ENCODE data around the gene ALDH16A1.
"Not testable (repeated sequence)": the region's sequence is repeated elsewhere in the genome, so short reads cannot be mapped to it uniquely, and the experiment has no call there.

Gene ALDH16A1

DNA sequence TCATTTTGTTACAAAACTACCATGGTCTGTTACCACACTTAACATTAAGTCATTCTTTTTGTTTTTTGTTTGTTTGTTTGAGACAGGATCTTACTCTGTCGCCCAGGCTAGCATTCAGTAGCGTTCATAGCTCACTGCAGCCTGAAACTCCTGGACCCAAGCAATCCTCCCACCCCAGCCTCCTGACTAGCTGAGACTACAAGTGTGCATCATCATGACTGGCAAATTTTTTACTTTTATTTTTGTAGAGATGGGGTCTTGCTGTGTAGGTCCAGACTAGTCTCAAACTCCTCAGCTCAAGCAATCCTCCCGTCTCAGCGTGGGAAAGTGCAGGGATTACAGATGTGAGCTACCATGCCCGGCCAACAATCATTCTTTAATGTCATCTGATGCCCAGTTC, 3.3 kb downstream of the ALDH16A1 start:
- no peak overlapping the region for H3K4me3 ChIP-seq (ENCODE audit: low read depth, low read length)
- TF ChIP-seq, protein P1, sequence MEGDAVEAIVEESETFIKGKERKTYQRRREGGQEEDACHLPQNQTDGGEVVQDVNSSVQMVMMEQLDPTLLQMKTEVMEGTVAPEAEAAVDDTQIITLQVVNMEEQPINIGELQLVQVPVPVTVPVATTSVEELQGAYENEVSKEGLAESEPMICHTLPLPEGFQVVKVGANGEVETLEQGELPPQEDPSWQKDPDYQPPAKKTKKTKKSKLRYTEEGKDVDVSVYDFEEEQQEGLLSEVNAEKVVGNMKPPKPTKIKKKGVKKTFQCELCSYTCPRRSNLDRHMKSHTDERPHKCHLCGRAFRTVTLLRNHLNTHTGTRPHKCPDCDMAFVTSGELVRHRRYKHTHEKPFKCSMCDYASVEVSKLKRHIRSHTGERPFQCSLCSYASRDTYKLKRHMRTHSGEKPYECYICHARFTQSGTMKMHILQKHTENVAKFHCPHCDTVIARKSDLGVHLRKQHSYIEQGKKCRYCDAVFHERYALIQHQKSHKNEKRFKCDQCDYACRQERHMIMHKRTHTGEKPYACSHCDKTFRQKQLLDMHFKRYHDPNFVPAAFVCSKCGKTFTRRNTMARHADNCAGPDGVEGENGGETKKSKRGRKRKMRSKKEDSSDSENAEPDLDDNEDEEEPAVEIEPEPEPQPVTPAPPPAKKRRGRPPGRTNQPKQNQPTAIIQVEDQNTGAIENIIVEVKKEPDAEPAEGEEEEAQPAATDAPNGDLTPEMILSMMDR (IDR thresholded peaks at IDR 0.05; ENCODE audit: borderline replicate concordance, insufficient read depth, low read depth, low read length): no peak

DNA sequence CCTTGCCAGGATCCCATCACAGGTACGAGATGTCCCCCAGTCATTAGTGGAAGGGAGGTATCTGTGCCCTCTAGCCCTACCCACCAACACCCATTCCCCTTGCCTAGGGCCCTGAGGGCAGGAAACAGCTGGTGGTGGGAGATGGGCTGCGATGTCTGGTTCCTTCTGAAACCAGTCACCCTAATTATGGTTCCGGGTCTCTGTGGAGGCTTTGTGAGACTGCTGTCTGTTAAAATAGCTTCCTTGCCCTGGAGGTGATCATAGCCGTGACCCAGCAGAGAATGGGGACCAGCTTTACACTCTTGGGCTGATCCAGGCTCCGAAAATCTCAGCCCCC, 5.5 kb downstream of the ALDH16A1 start:
- TF ChIP-seq, protein P1 (IDR thresholded peaks at IDR 0.05; ENCODE audit: borderline replicate concordance, insufficient read depth, low read depth, low read length): no peak
- H3K4me3 ChIP-seq (ENCODE audit: low read depth, low read length): no peak overlapping the region

DNA sequence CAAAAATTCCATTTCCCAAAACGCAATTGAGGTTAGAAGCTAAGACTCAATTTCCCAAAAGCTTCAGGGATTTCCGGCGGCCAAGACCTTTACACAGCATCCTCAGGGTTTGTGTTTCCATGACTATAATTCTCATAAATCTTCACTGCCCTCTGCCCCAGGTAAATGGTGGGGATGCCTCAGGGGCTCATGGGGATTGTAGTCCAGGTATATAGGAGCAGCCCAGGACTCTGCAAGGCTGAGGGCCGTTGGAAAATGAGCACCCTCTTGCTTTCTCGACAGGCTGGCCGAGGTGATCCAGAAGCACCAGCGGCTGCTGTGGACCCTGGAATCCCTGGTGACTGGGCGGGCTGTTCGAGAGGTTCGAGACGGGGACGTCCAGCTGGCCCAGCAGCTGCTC, 6.4 kb downstream of the ALDH16A1 start:
- TF ChIP-seq, protein P1 (IDR thresholded peaks at IDR 0.05; ENCODE audit: borderline replicate concordance, insufficient read depth, low read depth, low read length): no peak
- no peak overlapping the region for H3K4me3 ChIP-seq (ENCODE audit: low read depth, low read length)

DNA sequence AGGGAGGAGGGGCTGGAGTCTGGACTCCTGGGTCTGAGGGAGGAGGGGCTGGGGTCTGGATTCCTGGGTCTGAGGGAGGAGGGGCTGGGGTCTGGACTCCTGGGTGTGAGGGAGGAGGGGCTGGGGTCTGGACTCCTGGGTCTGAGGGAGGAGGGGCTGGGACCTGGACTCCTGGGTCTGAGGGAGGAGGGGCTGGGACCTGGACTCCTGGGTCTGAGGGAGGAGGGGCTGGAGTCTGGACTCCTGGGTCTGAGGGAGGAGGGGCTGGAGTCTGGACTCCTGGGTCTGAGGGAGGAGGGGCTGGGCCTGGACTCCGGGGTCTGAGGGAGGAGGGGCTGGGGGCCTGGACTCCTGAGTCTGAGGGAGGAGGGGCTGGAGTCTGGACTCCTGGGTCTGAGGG, 8.1 kb downstream of the ALDH16A1 start:
- not testable (repeated sequence) for H3K4me3 ChIP-seq (ENCODE audit: low read depth, low read length)

DNA sequence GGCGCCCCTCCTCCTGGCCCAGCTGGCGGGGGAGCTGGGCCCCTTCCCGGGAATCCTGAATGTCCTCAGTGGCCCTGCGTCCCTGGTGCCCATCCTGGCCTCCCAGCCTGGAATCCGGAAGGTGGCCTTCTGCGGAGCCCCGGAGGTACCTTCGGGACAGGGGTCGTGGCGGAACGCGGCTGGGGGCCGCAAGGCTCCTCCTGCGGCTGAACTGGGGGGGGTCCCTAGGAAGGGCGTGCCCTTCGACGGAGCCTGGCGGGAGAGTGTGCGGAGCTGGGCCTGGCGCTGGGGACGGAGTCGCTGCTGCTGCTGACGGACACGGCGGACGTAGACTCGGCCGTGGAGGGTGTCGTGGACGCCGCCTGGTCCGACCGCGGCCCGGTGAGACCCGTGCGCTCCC, 8.6 kb downstream of the ALDH16A1 start:
- no peak overlapping the region for H3K4me3 ChIP-seq (ENCODE audit: low read depth, low read length)
- TF ChIP-seq, protein P1 (IDR thresholded peaks at IDR 0.05; ENCODE audit: borderline replicate concordance, insufficient read depth, low read depth, low read length): no peak

DNA sequence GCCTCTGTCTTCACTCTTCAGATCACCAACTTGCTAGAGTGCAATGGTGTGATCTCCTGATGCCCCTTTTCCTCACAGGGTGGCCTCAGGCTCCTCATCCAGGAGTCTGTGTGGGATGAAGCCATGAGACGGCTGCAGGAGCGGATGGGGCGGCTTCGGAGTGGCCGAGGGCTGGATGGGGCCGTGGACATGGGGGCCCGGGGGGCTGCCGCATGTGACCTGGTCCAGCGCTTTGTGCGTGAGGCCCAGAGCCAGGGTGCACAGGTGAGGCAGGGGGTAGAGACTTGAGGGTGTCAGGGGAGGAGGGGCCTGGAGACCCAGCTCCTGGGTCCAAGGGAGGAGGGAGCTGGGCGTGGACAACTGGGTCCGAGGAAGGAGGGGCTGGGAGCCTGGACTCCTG, 9.5 kb downstream of the ALDH16A1 start:
- no peak overlapping the region for H3K4me3 ChIP-seq (ENCODE audit: low read depth, low read length)
- TF ChIP-seq, protein P1 (IDR thresholded peaks at IDR 0.05; ENCODE audit: borderline replicate concordance, insufficient read depth, low read depth, low read length): no peak

DNA sequence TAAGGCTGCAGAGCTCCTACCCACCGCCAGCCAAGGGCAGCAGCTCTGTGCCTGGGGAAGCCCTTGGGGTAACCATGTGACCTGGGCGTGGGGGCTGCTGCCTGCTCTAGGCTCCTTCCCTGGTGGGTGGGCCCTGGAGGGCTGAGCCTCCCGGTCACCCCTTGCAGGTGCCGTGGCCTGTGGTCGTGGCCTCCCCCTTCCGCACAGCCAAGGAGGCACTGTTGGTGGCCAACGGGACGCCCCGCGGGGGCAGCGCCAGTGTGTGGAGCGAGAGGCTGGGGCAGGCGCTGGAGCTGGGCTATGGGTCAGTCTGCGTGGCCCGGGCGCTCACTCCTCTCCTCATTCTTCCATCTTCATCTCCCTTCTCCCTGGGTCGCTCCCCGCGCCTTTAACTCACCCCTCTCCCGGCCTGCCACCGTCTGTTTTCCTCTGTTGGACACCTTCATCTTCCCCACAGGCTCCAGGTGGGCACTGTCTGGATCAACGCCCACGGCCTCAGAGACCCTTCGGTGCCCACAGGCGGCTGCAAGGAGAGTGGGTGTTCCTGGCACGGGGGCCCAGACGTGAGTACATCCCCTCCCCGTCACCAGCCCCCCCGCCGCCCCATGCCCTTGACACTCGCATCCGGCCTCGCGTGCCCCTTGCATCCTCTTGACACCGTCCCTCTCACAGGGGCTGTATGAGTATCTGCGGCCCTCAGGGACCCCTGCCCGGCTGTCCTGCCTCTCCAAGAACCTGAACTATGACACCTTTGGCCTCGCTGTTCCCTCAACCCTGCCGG, 11.1 kb downstream of the ALDH16A1 start:
- TF ChIP-seq, protein P1 (IDR thresholded peaks at IDR 0.05; ENCODE audit: borderline replicate concordance, insufficient read depth, low read depth, low read length): no peak
- no peak overlapping the region for H3K4me3 ChIP-seq (ENCODE audit: low read depth, low read length)

Measured in GM12875 (cell line).